Activated T-helper 1 cell treated with anti-CD3 and anti-CD28 coated beads, Interleukin-12 subunit alpha, Interleukin-12 subunit beta, Interleukin-2, Interleukin-4 antibody, amounts not matched to agents 30 ng/mL and 10 ng/mL and 1 ng/mL, durations not matched to agents 14 hours and 24 hours and 36 hours (primary cell): ENCODE data around the gene ATP5PD. TPM values are rescaled to one million over a fixed set of nuclear protein-coding genes. Genes with fewer than 3 reads are reported as not detected.
A peak's percentile ranks its signal among the peaks of the same experiment; 100 is the strongest.
"Not testable (repeated sequence)": the region's sequence is repeated elsewhere in the genome, so short reads cannot be mapped to it uniquely, and the experiment has no call there.

Experiments
- DNase-seq: peaks from one replicate; pipeline ENCODE4 v3.0.0; 2021; ENCODE audit warnings: low spot score
- H3K27ac Mint-ChIP-seq: one replicate; pipeline ENCODE4 v1.8.0; 2021; ENCODE audit warnings: mild to moderate bottlenecking, mixed read lengths
- H3K27me3 Mint-ChIP-seq: one replicate; pipeline ENCODE4 v1.8.0; 2022; ENCODE audit warnings: mild to moderate bottlenecking, moderate library complexity, mixed read lengths; ENCODE audit not compliant: insufficient read depth
- H3K36me3 Mint-ChIP-seq: one replicate; pipeline ENCODE4 v1.8.0; 2021; ENCODE audit warnings: low read depth, mixed read lengths
- H3K4me1 Mint-ChIP-seq: one replicate; pipeline ENCODE4 v1.8.0; 2021; ENCODE audit warnings: low read depth, mixed read lengths
- H3K4me3 Mint-ChIP-seq: one replicate; pipeline ENCODE4 v1.8.0; 2021; ENCODE audit warnings: mild to moderate bottlenecking, moderate library complexity, mixed read lengths
- H3K9me3 Mint-ChIP-seq: one replicate; pipeline ENCODE4 v1.8.0; 2021; ENCODE audit warnings: mixed read lengths
- intact Hi-C: fragments of 100-400 bp; cut with micrococcal nuclease; formaldehyde crosslinking; loops from one replicate; pipeline ENCODE4 v1.15.1; 2024
- total RNA-seq: library from RNA; stranded (reverse); gene quantifications from 2 replicates; pipeline ENCODE4 v1.2.3, GENCODE V29; 2022

ATP5PD gene
- total RNA-seq, 1 donor from 2014 or later = 152 TPM

GRCh38 chr17:75071478-75072271, 24.9 kb upstream of the ATP5PD start:
- H3K27me3 Mint-ChIP-seq, intact Hi-C loops, H3K36me3 Mint-ChIP-seq, H3K9me3 Mint-ChIP-seq, H3K27ac Mint-ChIP-seq, DNase-seq, H3K4me1 Mint-ChIP-seq, H3K4me3 Mint-ChIP-seq: not testable (repeated sequence)

GRCh38 chr17:75069783-75070182, 23.0 kb upstream of the ATP5PD start:
- H3K9me3 Mint-ChIP-seq = no peaks in the 10 kb centered on the region
- no peak overlapping the region for H3K27ac Mint-ChIP-seq
- intact Hi-C loops = loop anchor here (5.0 kb wide), 1 partner anchor 38 kb away; the partner anchor contains the start of gene ARMC7
- DNase-seq = no peak
- H3K4me3 Mint-ChIP-seq = no peak overlapping the region
- peaks cover 26% of the 10 kb centered on the region for H3K4me1 Mint-ChIP-seq
- H3K27me3 Mint-ChIP-seq = no peaks in the 10 kb centered on the region
- H3K36me3 Mint-ChIP-seq = peaks cover 5% of the 10 kb centered on the region

- Mint-ChIP-seq H3K4me1 (peaks cover 26% of the 10 kb centered on the region), H3K36me3 (peaks cover 11% of the 10 kb centered on the region), H3K4me3 (no peak overlapping the region), H3K27ac (peak overlapping the region; percentile 13), H3K27me3 (no peaks in the 10 kb centered on the region), H3K9me3 (no peaks in the 10 kb centered on the region)
- no peak for DNase-seq
- intact Hi-C loops = loop anchor here (5.0 kb wide), 1 partner anchor 39 kb away; the partner anchor contains the start of gene ARMC7
These were observed 22.0 kb upstream of the ATP5PD start for GRCh38 chr17:75068750-75069149.

- no peaks in the 10 kb centered on the region for H3K9me3 Mint-ChIP-seq
- peaks cover 18% of the 10 kb centered on the region for H3K36me3 Mint-ChIP-seq
- intact Hi-C loops = loop anchor here (5.0 kb wide), 1 partner anchor 39 kb away; the partner anchor contains the start of gene ARMC7
These were observed 21.1 kb upstream of the ATP5PD start for GRCh38 chr17:75067856-75068255.

GRCh38 chr17:75065562-75066151, 18.9 kb upstream of the ATP5PD start:
- peaks cover 30% of the 10 kb centered on the region for H3K36me3 Mint-ChIP-seq
- no peaks in the 10 kb centered on the region for H3K27me3 Mint-ChIP-seq
- no peaks in the 10 kb centered on the region for H3K9me3 Mint-ChIP-seq
- intact Hi-C loops = loop anchor here (1.0 to 5.0 kb wide), 3 partner anchors 19 to 42 kb away; partner anchors contain the start of genes ARMC7, ATP5PD and KCTD2
- H3K4me3 Mint-ChIP-seq = peak overlapping the region; percentile 27
- DNase-seq = no peak
- peaks cover 34% of the 10 kb centered on the region for H3K4me1 Mint-ChIP-seq
- H3K27ac Mint-ChIP-seq = peak overlapping the region; percentile 85

More at GRCh38 chr17:75067856-75068255, 21.1 kb upstream of the ATP5PD start:
- peak overlapping the region; percentile 87 for H3K27ac Mint-ChIP-seq
- no peak overlapping the region for H3K4me3 Mint-ChIP-seq
- peaks cover 26% of the 10 kb centered on the region for H3K4me1 Mint-ChIP-seq
- no peaks in the 10 kb centered on the region for H3K27me3 Mint-ChIP-seq
- DNase-seq = peak; percentile 26

GRCh38 chr17:75064867-75065561, 18.2 kb upstream of the ATP5PD start:
- peak overlapping the region; percentile 85 for H3K27ac Mint-ChIP-seq
- intact Hi-C loops = loop anchor here (1.0 to 5.0 kb wide), 3 partner anchors 18 to 42 kb away; partner anchors contain the start of genes ARMC7, ATP5PD and KCTD2
- no peaks in the 10 kb centered on the region for H3K9me3 Mint-ChIP-seq
- peaks cover 32% of the 10 kb centered on the region for H3K36me3 Mint-ChIP-seq
- peaks cover 35% of the 10 kb centered on the region for H3K4me1 Mint-ChIP-seq
- no peak for DNase-seq
- peak overlapping the region; percentile 11 for H3K4me3 Mint-ChIP-seq
- H3K27me3 Mint-ChIP-seq = no peaks in the 10 kb centered on the region

GRCh38 chr17:75064460-75064859, 17.7 kb upstream of the ATP5PD start:
- peaks cover 35% of the 10 kb centered on the region for H3K36me3 Mint-ChIP-seq
- no peaks in the 10 kb centered on the region for H3K27me3 Mint-ChIP-seq
- DNase-seq = no peak
- H3K27ac Mint-ChIP-seq = no peak overlapping the region
- no peaks in the 10 kb centered on the region for H3K9me3 Mint-ChIP-seq
- intact Hi-C loops = loop anchor here (2.0 kb wide), 1 partner anchor 18 kb away; the partner anchor contains the start of genes ATP5PD and KCTD2
- no peak overlapping the region for H3K4me3 Mint-ChIP-seq
- peaks cover 41% of the 10 kb centered on the region for H3K4me1 Mint-ChIP-seq

GRCh38 chr17:75064040-75064439, 17.3 kb upstream of the ATP5PD start:
- intact Hi-C loops = loop anchor here (2.0 kb wide), 1 partner anchor 17 kb away; the partner anchor contains the start of genes ATP5PD and KCTD2
- Mint-ChIP-seq H3K4me1 (peaks cover 43% of the 10 kb centered on the region), H3K4me3 (no peak overlapping the region), H3K27me3 (no peaks in the 10 kb centered on the region), H3K36me3 (peaks cover 35% of the 10 kb centered on the region), H3K9me3 (no peaks in the 10 kb centered on the region), H3K27ac (peak overlapping the region; percentile 58)
- DNase-seq = no peak

- no peak overlapping the region for H3K27ac Mint-ChIP-seq
- intact Hi-C loops = loop anchor here (2.0 kb wide), 1 partner anchor 17 kb away; the partner anchor contains the start of genes ATP5PD and KCTD2
- H3K4me3 Mint-ChIP-seq = no peak overlapping the region
- H3K4me1 Mint-ChIP-seq = peaks cover 43% of the 10 kb centered on the region
- no peak for DNase-seq
- peaks cover 35% of the 10 kb centered on the region for H3K36me3 Mint-ChIP-seq
- no peaks in the 10 kb centered on the region for H3K9me3 Mint-ChIP-seq
- no peaks in the 10 kb centered on the region for H3K27me3 Mint-ChIP-seq
These were observed 16.9 kb upstream of the ATP5PD start for GRCh38 chr17:75063626-75064025.

- H3K36me3 Mint-ChIP-seq = peaks cover 35% of the 10 kb centered on the region
- no peak overlapping the region for H3K27ac Mint-ChIP-seq
- no peaks in the 10 kb centered on the region for H3K9me3 Mint-ChIP-seq
- no peak for DNase-seq
- peaks cover 43% of the 10 kb centered on the region for H3K4me1 Mint-ChIP-seq
- no peaks in the 10 kb centered on the region for H3K27me3 Mint-ChIP-seq
- intact Hi-C loops = no loop called here
- H3K4me3 Mint-ChIP-seq = no peak overlapping the region
These were observed 16.4 kb upstream of the ATP5PD start for GRCh38 chr17:75063201-75063600.

GRCh38 chr17:75061618-75062017, 14.8 kb upstream of the ATP5PD start:
- no peak overlapping the region for H3K4me3 Mint-ChIP-seq
- H3K4me1 Mint-ChIP-seq = peaks cover 34% of the 10 kb centered on the region
- no peak for DNase-seq
- intact Hi-C loops = no loop called here
- H3K27me3 Mint-ChIP-seq = no peaks in the 10 kb centered on the region
- no peaks in the 10 kb centered on the region for H3K9me3 Mint-ChIP-seq
- no peak overlapping the region for H3K27ac Mint-ChIP-seq
- peaks cover 37% of the 10 kb centered on the region for H3K36me3 Mint-ChIP-seq

GRCh38 chr17:75061055-75061438, 14.3 kb upstream of the ATP5PD start:
- Mint-ChIP-seq H3K27ac (no peak overlapping the region), H3K4me1 (peaks cover 28% of the 10 kb centered on the region), H3K36me3 (peaks cover 38% of the 10 kb centered on the region), H3K27me3 (no peaks in the 10 kb centered on the region), H3K9me3 (no peaks in the 10 kb centered on the region), H3K4me3 (no peak overlapping the region)
- DNase-seq = no peak
- intact Hi-C loops = no loop called here
